ENCODE measurements around the gene CCDC82.

DNA sequence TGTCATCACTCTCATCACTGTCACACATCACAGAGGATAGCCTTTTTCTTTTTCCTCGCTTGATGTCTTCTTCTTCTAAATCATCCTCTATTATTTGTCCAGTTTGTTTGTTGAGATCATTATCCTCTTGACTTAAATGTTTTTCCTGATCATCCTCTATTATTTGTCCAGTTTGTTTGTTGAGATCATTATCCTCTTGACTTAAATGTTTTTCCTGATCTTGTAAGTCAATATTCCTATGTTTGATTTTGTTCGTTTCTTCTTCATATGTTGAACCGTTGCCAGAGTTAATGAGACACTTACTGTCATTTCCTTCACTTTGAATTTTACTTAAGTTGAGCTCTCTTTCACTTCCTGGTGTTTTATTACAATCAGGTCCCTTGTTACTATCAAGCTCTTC is 5.6 kb downstream of the CCDC82 start:
- TF ChIP-seq NFIC (IDR thresholded peaks at IDR 0.05) = no peak
- TF ChIP-seq, protein P1, sequence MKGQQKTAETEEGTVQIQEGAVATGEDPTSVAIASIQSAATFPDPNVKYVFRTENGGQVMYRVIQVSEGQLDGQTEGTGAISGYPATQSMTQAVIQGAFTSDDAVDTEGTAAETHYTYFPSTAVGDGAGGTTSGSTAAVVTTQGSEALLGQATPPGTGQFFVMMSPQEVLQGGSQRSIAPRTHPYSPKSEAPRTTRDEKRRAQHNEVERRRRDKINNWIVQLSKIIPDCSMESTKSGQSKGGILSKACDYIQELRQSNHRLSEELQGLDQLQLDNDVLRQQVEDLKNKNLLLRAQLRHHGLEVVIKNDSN (IDR thresholded peaks at IDR 0.05) = no peak
- TF ChIP-seq, protein P2, sequence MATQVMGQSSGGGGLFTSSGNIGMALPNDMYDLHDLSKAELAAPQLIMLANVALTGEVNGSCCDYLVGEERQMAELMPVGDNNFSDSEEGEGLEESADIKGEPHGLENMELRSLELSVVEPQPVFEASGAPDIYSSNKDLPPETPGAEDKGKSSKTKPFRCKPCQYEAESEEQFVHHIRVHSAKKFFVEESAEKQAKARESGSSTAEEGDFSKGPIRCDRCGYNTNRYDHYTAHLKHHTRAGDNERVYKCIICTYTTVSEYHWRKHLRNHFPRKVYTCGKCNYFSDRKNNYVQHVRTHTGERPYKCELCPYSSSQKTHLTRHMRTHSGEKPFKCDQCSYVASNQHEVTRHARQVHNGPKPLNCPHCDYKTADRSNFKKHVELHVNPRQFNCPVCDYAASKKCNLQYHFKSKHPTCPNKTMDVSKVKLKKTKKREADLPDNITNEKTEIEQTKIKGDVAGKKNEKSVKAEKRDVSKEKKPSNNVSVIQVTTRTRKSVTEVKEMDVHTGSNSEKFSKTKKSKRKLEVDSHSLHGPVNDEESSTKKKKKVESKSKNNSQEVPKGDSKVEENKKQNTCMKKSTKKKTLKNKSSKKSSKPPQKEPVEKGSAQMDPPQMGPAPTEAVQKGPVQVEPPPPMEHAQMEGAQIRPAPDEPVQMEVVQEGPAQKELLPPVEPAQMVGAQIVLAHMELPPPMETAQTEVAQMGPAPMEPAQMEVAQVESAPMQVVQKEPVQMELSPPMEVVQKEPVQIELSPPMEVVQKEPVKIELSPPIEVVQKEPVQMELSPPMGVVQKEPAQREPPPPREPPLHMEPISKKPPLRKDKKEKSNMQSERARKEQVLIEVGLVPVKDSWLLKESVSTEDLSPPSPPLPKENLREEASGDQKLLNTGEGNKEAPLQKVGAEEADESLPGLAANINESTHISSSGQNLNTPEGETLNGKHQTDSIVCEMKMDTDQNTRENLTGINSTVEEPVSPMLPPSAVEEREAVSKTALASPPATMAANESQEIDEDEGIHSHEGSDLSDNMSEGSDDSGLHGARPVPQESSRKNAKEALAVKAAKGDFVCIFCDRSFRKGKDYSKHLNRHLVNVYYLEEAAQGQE (IDR thresholded peaks at IDR 0.05; ENCODE audit: low read depth) = no peak
- TF ChIP-seq FOXM1 (IDR thresholded peaks at IDR 0.05; ENCODE audit: borderline replicate concordance, low read depth) = no peak
- no peak for TF ChIP-seq YY1 (IDR thresholded peaks at IDR 0.05; ENCODE audit: low read depth)
- TF ChIP-seq, protein P3, sequence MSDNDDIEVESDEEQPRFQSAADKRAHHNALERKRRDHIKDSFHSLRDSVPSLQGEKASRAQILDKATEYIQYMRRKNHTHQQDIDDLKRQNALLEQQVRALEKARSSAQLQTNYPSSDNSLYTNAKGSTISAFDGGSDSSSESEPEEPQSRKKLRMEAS (IDR thresholded peaks at IDR 0.05) = no peak
- TF ChIP-seq EP300 (IDR thresholded peaks at IDR 0.05; ENCODE audit: borderline replicate concordance) = no peak
- TF ChIP-seq TEAD4 (IDR thresholded peaks at IDR 0.05) = no peak
- no peak for TF ChIP-seq CREB1 (IDR thresholded peaks at IDR 0.05; ENCODE audit: low read depth)
- no peak for TF ChIP-seq EGR1 (IDR thresholded peaks at IDR 0.05)
- no peak for TF ChIP-seq CEBPB (IDR thresholded peaks at IDR 0.05)

Measured in Ishikawa (cell line).